ENCODE measurements around the gene LEO1.

LEO1 gene

DNA sequence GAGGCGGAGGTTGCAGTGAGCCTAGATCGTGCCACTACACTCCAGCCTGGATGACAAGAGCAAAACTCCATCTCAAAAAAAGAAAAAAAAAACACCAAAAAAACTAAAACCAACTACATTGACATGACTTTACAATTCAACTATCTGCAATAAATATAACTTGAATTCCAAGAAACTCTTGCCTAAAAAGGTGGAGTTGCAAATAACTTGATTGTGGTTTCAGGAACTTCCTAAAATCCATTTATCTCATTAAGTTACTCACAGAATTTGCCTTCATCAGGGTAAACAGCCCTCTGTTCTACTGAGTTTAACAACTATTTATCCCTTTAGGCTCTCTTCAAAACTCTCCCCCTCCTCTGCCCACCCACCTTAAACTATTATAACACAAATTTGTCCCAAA lies 44.7 kb upstream of the LEO1 start:
- peaks cover 14% of the 10 kb centered on the region for H4K20me1 ChIP-seq (ENCODE audit: insufficient read depth, low read length, poor library complexity, severe bottlenecking)
- H2AFZ ChIP-seq (ENCODE audit: low read length): no peak overlapping the region
- TF ChIP-seq EZH2phosphoT487 (IDR thresholded peaks at IDR 0.05; ENCODE audit: borderline replicate concordance) (no peak), CTCF (conservative IDR thresholded peaks at IDR 0.05; ENCODE audit: low read length) (no peak)

GRCh38 chr15:52014616-52015015 lies 43.0 kb upstream of the LEO1 start:
- Histone ChIP-seq H2AFZ (ENCODE audit: low read length) (no peak overlapping the region), H3K9me2 (replicated peaks; ENCODE audit: low read depth, low read length) (no peaks in the 10 kb centered on the region), H3K9me3 (ENCODE audit: insufficient read depth, low read depth, low read length) (no peaks in the 10 kb centered on the region), H3K4me3 (ENCODE audit: low read length, poor library complexity, severe bottlenecking) (no peak overlapping the region), H3K79me2 (ENCODE audit: insufficient read depth, low read length) (peaks cover under 1% of the 10 kb centered on the region), H3K4me2 (ENCODE audit: low read depth, low read length, poor library complexity, severe bottlenecking) (no peak overlapping the region), H3K27me3 (ENCODE audit: insufficient read depth, low read length, poor library complexity, severe bottlenecking) (no peaks in the 10 kb centered on the region), H3K4me1 (ENCODE audit: insufficient read depth, low read length, poor library complexity, severe bottlenecking) (peaks cover 14% of the 10 kb centered on the region), H3F3A (ENCODE audit: low read depth) (no peaks in the 10 kb centered on the region), H3K36me3 (ENCODE audit: insufficient read depth, low read length) (no peaks in the 10 kb centered on the region), H3K9ac (ENCODE audit: low read depth, low read length, poor library complexity, severe bottlenecking) (no peak overlapping the region), H4K20me1 (ENCODE audit: insufficient read depth, low read length, poor library complexity, severe bottlenecking) (no peaks in the 10 kb centered on the region)
- TF ChIP-seq EZH2phosphoT487 (IDR thresholded peaks at IDR 0.05; ENCODE audit: borderline replicate concordance): no peak
- TF ChIP-seq CTCF (conservative IDR thresholded peaks at IDR 0.05; ENCODE audit: low read length): no peak

More for the DNA sequence above, 44.7 kb upstream of the LEO1 start:
- Histone ChIP-seq H3K4me1 (ENCODE audit: insufficient read depth, low read length, poor library complexity, severe bottlenecking) (peaks cover 24% of the 10 kb centered on the region), H3K4me2 (ENCODE audit: low read depth, low read length, poor library complexity, severe bottlenecking) (no peak overlapping the region), H3K9me3 (ENCODE audit: insufficient read depth, low read depth, low read length) (no peaks in the 10 kb centered on the region), H3K79me2 (ENCODE audit: insufficient read depth, low read length) (peaks cover 18% of the 10 kb centered on the region), H3K9me2 (replicated peaks; ENCODE audit: low read depth, low read length) (no peaks in the 10 kb centered on the region), H3K27me3 (ENCODE audit: insufficient read depth, low read length, poor library complexity, severe bottlenecking) (no peaks in the 10 kb centered on the region), H3F3A (ENCODE audit: low read depth) (no peaks in the 10 kb centered on the region), H3K4me3 (ENCODE audit: low read length, poor library complexity, severe bottlenecking) (no peak overlapping the region), H3K9ac (ENCODE audit: low read depth, low read length, poor library complexity, severe bottlenecking) (no peak overlapping the region), H3K36me3 (ENCODE audit: insufficient read depth, low read length) (no peaks in the 10 kb centered on the region)

- TF ChIP-seq EZH2phosphoT487 (IDR thresholded peaks at IDR 0.05; ENCODE audit: borderline replicate concordance): no peak
- no peak for TF ChIP-seq CTCF (conservative IDR thresholded peaks at IDR 0.05; ENCODE audit: low read length)
- no peak overlapping the region for H3K9ac ChIP-seq (ENCODE audit: low read depth, low read length, poor library complexity, severe bottlenecking)
- no peaks in the 10 kb centered on the region for H3F3A ChIP-seq (ENCODE audit: low read depth)
- H2AFZ ChIP-seq (ENCODE audit: low read length): peak overlapping the region; percentile 64; the same call in 1 of the 2 replicates
- no peaks in the 10 kb centered on the region for H3K79me2 ChIP-seq (ENCODE audit: insufficient read depth, low read length)
- H3K4me2 ChIP-seq (ENCODE audit: low read depth, low read length, poor library complexity, severe bottlenecking): no peak overlapping the region
- peaks cover 13% of the 10 kb centered on the region for H3K4me1 ChIP-seq (ENCODE audit: insufficient read depth, low read length, poor library complexity, severe bottlenecking)
- no peaks in the 10 kb centered on the region for H3K27me3 ChIP-seq (ENCODE audit: insufficient read depth, low read length, poor library complexity, severe bottlenecking)
- no peaks in the 10 kb centered on the region for H3K36me3 ChIP-seq (ENCODE audit: insufficient read depth, low read length)
- no peak overlapping the region for H3K4me3 ChIP-seq (ENCODE audit: low read length, poor library complexity, severe bottlenecking)
- H3K9me2 ChIP-seq (replicated peaks; ENCODE audit: low read depth, low read length): no peaks in the 10 kb centered on the region
- H3K9me3 ChIP-seq (ENCODE audit: insufficient read depth, low read depth, low read length): no peaks in the 10 kb centered on the region
- no peaks in the 10 kb centered on the region for H4K20me1 ChIP-seq (ENCODE audit: insufficient read depth, low read length, poor library complexity, severe bottlenecking)
Observed at GRCh38 chr15:52013151-52013791, 41.7 kb upstream of the LEO1 start.

All from Loucy (cell line).